Esophagus muscularis mucosa (tissue), 4 donors: ENCODE measurements around the gene GNG5. TPM values are rescaled to one million over a fixed set of nuclear protein-coding genes. Genes with fewer than 3 reads are reported as not detected.

Source experiments
- DNase-seq: peaks from one replicate; pipeline ENCODE4 v3.0.0-alpha.2; 2017; ENCODE audit errors: extremely low spot score
- H3K27ac ChIP-seq, 4 donors: fragments of 200-600 bp; sonication (generic); replicated peaks in 1 of 4; 1 replicate in 3 of 4; 2 replicates in 1 of 4; pipeline ENCODE4 v1.5.1; 2016 to 2019; ENCODE audit warnings: mild to moderate bottlenecking in 1 of 4
- H3K27me3 ChIP-seq, 4 donors: fragments of 200-600 bp; sonication (generic); one replicate each; pipeline versions ENCODE4 v1.5.1 to v1.6.0; 2016 to 2019
- H3K36me3 ChIP-seq, 4 donors: fragments of 200-600 bp; sonication (generic); one replicate each; pipeline ENCODE4 v1.5.1; 2016 to 2019
- H3K4me1 ChIP-seq, 4 donors: fragments of 200-600 bp; sonication (generic); one replicate each; pipeline ENCODE4 v1.5.1; 2016 to 2019
- H3K4me3 ChIP-seq, 4 donors: fragments of 200-600 bp; sonication (generic); 1 replicate in 2 of 4; 2 replicates in 2 of 4; pipeline ENCODE4 v1.5.1; 2016 to 2019; ENCODE audit warnings: mild to moderate bottlenecking in 4 of 4, moderate library complexity in 1 of 4
- H3K9me3 ChIP-seq, 4 donors: fragments of 200-600 bp; sonication (generic); 1 replicate in 3 of 4; 2 replicates in 1 of 4; pipeline ENCODE4 v1.5.1; 2016 to 2019
- CTCF ChIP-seq, 3 experiments: fragments of 200-600 bp in 2 of 3; fragments of 450-650 bp in 1 of 3; sonication (generic) in 2 of 3; IDR thresholded peaks; one replicate each; pipeline ENCODE4 v1.5.1; 2017 to 2019; ENCODE audit warnings: antibody characterized with exemption in 3 of 3, mild to moderate bottlenecking in 2 of 3, moderate library complexity in 1 of 3
- EP300 ChIP-seq: sonication (generic); formaldehyde crosslinking; IDR thresholded peaks from one replicate; pipeline ENCODE4 v1.6.1; 2017; ENCODE audit warnings: antibody characterized with exemption
- POLR2A ChIP-seq: fragments of 450-650 bp; IDR thresholded peaks from one replicate; pipeline ENCODE4 v1.6.1; 2017; ENCODE audit warnings: antibody characterized with exemption, moderate library complexity, mild to moderate bottlenecking, low read depth
- POLR2AphosphoS5 ChIP-seq, 2 donors: sonication (generic); formaldehyde crosslinking; IDR thresholded peaks; one replicate each; pipeline ENCODE4 v1.6.1; 2017; ENCODE audit warnings: antibody characterized with exemption in 2 of 2
- WGBS: methylation state at CpG from one replicate; pipeline ENCODE4 v1.1.5; 2018; 5-methylcytosine and 5-hydroxymethylcytosine counted together
- intact Hi-C: fragments of 100-400 bp; cut with DNase I; formaldehyde crosslinking; loops from one replicate; pipeline ENCODE4 v1.15.1; 2023
- total RNA-seq, 4 donors: library from RNA; depleted of rRNA; stranded (reverse); fragments of >200 nt; gene quantifications; one replicate each; pipeline versions ENCODE4 v1.1.0 to v1.2.1, GENCODE V29; 2016

The GNG5 gene
- total RNA-seq: 10 to 100 TPM; 62.6 to 79.3 (median 74.5) TPM

GRCh38 chr1:84506002-84506728 is at the start of gene GNG5, which contains the start of gene SPATA1:
GNG5 (minus strand) TSS chr1:84506581; CDS start chr1:84506091, 490 bp downstream.
SPATA1 (plus strand) TSS chr1:84506386; CDS start chr1:84516360, 9,974 bp downstream.
- intact Hi-C loops: loop anchor here (2.0 to 5.0 kb wide), 2 partner anchors 66 to 97 kb away; partner anchors contain the start of gene CTBS

GRCh38 chr1:84550826-84551225 is 44.4 kb upstream of the GNG5 start:
- H3K4me1 ChIP-seq: no peaks in the 10 kb centered on the region
- H3K9me3 ChIP-seq: no peaks in the 10 kb centered on the region
- 82% methylated on average over 2 of the region's 2 CpGs for WGBS
- H3K36me3 ChIP-seq: peaks cover 0 to 11% (median 9%) of the 10 kb centered on the region in 4 donors
- H3K27ac ChIP-seq: no peak overlapping the region
- TF ChIP-seq POLR2A (no peak), EP300 (no peak), CTCF (IDR thresholded peaks at IDR 0.05) (no peak), POLR2AphosphoS5 (IDR thresholded peaks at IDR 0.05) (no peak)
- no peaks in the 10 kb centered on the region for H3K27me3 ChIP-seq
- no peak overlapping the region for H3K4me3 ChIP-seq
- intact Hi-C loops: no loop called here
- DNase-seq: no peak

More at GRCh38 chr1:84506002-84506728, at the start of gene GNG5, which contains the start of gene SPATA1:
- Histone ChIP-seq H3K27ac (peak within 1 kb of the TSS; percentile 94 to 97 (median 96)), H3K36me3 (peaks cover 0 to 6% (median under 1%) of the 10 kb centered on the region in 4 donors), H3K27me3 (no peaks in the 10 kb centered on the region), H3K9me3 (peaks cover 0 to 7% (median 0%) of the 10 kb centered on the region in 4 donors), H3K4me3 (peak within 1 kb of the TSS; percentile 77 to 85 (median 78)), H3K4me1 (peaks cover 40 to 49% (median 44%) of the 10 kb centered on the region in 4 donors)
- TF ChIP-seq CTCF (IDR thresholded peaks at IDR 0.05) (no peak), EP300 (no peak), POLR2AphosphoS5 (IDR thresholded peaks at IDR 0.05) (peak; percentile 89 to 93), POLR2A (peak; percentile 63)
- WGBS: 2% methylated on average over 43 of the region's 60 CpGs
- DNase-seq: peak; percentile 99

GRCh38 chr1:84541679-84542078 is 35.3 kb upstream of the GNG5 start:
- H3K9me3 ChIP-seq: no peaks in the 10 kb centered on the region
- no peak for DNase-seq
- no peak overlapping the region for H3K4me3 ChIP-seq
- 99% methylated on average over 4 of the region's 4 CpGs for WGBS
- no peaks in the 10 kb centered on the region for H3K4me1 ChIP-seq
- H3K27ac ChIP-seq: no peak overlapping the region
- TF ChIP-seq CTCF (IDR thresholded peaks at IDR 0.05): peak in 1 of 3 experiments; percentile 13
- no peak for TF ChIP-seq POLR2AphosphoS5 (IDR thresholded peaks at IDR 0.05)
- no peak for TF ChIP-seq POLR2A
- no peak for TF ChIP-seq EP300
- H3K27me3 ChIP-seq: no peaks in the 10 kb centered on the region
- peaks cover 0 to 23% (median 4%) of the 10 kb centered on the region in 4 donors for H3K36me3 ChIP-seq
- intact Hi-C loops: no loop called here

- DNase-seq: no peak
- Histone ChIP-seq H3K36me3 (peaks cover 0 to 23% (median 4%) of the 10 kb centered on the region in 4 donors), H3K4me3 (no peak overlapping the region), H3K9me3 (no peaks in the 10 kb centered on the region), H3K4me1 (no peaks in the 10 kb centered on the region), H3K27ac (no peak overlapping the region), H3K27me3 (no peaks in the 10 kb centered on the region)
- intact Hi-C loops: no loop called here
- 45% methylated on average over 1 of the region's 1 CpG for WGBS
- no peak for TF ChIP-seq POLR2AphosphoS5 (IDR thresholded peaks at IDR 0.05)
- no peak for TF ChIP-seq EP300
- TF ChIP-seq CTCF (IDR thresholded peaks at IDR 0.05): no peak
- no peak for TF ChIP-seq POLR2A
These were observed 34.4 kb upstream of the GNG5 start for GRCh38 chr1:84540759-84541158.
